Stimulated activated CD8-positive, alpha-beta memory T cell treated with anti-CD3 and anti-CD28 coated beads, Interleukin-7, amount 100 ng/mL, for 24 hours (primary cell): ENCODE measurements around the gene KIF2A.

ENCODE experiments used
- DNase-seq: peaks from one replicate; pipeline ENCODE4 v3.0.0-alpha.2; 2020; ENCODE audit warnings: low read depth

KIF2A gene

DNA sequence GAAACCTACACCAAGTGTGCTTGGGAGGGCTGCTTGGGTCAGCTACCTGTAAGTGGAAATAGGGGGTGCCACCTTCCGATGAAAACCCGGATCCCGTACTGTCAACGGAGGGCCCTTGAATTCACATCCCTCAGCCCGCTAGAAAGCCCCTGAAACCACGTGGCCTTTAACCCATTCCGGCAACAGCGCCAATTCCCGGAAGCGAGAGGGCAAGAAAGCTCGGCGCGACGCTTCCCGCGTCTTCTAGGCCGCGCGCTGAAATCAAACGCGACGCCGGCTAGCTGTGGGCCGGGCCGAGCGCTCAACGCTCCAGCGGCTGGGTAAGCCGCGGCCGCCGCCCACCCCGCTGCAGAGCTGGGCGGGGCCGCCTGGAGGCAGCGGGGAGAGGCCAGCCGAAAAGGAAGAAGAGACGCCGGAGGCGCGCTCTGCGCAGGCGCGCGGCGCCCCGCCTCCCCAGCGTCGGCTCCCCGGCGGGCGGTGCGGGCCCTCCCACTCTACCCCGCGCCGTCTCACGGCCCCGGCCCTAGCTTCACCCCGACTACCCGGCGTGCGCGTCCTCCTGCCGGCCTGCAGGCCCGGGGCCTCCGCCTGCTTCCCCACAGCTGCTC, at the start of gene KIF2A:
Gene KIF2A (plus strand): TSS at position 492 of the 608 bp plus-strand sequence. CDS start 267 bp downstream, outside the sequence.
- DNase-seq: peak; percentile 69

DNA sequence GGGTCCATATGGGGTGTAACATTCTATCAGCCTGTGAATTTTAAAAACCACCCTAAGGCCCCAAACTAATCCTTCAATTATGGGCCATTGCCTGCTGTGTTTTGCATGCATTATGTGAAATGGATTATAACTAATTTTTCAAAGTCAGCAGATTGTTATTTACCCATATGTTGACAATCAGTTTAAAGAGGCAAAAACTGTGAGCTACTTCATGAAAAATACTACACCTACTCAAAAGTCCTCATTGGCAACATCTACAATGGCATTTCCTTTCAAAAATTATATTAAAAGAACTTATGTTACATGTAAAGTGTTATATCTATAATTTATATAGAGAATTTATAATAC, 49.0 kb upstream of the KIF2A start:
- DNase-seq: no peak

DNA sequence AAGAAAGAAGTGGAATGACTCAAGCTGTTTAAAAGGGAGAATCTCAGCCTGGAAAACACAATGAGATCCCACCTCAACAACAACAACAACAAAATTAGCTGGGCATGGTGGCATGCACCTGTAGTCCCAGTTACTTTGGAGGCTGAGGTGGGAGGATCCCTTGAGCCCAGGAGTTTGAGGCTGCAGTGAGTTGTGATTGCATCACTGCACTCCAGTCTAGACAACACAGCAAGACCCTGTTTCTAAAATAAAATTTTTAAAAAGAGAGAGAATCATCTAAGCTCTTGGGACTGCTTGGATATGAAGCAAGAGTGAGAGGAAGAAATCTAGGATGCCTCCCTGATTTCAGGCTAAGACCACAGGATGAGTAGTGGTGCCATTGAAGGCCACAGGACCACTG, 47.4 kb upstream of the KIF2A start:
- no peak for DNase-seq

DNA sequence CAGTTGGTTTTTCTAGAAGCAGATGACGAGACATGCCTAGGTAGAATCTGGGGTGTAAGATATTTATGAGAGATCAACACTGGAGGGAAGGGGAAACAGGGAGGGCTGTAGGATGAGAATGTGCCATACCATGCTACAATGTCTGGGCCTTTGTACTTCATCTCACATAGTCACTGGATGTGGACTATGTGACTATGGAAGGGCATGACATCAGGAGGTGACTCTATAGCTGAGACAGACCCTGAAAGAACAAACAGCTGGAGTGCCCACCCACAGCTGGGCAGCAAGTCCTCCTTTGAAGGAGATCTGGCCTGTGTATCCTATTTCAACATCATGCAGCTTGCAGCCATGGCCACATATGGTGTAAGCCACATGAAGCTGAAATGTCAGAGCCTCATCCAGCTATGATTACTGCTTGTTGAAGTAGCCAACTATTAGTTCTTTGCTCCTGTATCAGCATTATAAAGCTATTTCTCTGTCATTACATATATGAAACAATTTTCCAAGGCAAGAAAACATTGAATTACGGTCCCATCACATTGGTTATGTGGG, 46.2 kb upstream of the KIF2A start:
- DNase-seq: no peak

DNA sequence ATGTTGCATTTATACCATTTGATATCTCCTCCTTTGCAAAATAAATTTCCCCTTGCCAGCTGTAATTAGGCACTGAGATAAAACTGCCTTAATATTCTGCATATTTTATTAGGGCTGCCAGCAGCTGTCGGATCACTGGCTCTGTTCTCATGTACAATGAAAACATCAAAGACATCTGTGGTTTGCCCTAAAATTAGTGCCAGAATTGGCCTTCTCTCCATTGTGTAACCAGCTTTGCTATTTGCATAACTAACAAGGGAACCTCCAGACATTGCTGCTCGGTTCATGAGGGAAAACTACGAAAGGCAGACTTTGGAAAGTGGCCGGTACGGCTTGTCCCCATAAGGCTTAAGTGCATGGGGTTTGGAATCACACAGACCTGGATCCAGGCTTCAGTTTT, 45.5 kb upstream of the KIF2A start:
- DNase-seq: no peak

DNA sequence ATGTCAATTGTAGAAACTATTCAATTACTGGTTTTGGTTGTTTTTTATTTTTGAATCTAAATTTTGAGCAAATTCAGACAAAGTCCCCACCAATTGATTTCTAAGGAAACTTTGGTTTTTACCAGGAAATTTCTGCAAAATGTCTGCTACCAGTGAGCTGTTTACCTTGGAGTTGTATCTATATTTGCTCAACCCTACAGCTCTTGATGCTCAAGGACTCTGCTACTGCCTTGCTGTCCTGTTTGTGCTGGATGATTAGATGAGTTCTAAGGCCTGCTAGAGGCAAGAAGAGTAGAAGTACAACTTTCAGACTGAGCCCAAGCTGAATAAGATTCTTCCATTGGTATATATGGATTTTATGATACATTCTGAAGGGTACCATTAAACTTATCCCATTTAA, 42.6 kb upstream of the KIF2A start:
- DNase-seq: no peak

DNA sequence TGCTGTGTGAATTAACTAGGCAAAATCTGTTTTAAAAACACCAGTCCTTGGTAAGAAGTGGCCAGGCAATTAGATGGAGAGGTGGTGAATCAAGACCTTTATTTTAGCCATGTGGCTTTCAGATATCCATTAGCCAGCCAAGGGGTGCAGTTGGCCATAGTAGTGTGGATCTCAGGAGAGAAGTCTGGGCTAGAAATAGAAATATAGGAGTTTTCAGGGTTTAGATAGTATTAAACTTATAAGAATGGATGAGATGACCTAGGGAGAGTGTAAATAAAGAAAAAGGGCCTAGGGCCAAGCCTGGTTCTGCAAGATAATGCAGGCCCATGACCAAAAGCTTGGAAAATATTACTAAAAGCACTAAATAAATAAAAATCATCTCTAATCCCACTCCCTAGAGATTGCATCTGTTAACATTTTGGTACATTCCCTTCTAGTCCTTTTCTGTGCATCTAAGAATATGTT, 40.3 kb upstream of the KIF2A start:
- DNase-seq: no peak

DNA sequence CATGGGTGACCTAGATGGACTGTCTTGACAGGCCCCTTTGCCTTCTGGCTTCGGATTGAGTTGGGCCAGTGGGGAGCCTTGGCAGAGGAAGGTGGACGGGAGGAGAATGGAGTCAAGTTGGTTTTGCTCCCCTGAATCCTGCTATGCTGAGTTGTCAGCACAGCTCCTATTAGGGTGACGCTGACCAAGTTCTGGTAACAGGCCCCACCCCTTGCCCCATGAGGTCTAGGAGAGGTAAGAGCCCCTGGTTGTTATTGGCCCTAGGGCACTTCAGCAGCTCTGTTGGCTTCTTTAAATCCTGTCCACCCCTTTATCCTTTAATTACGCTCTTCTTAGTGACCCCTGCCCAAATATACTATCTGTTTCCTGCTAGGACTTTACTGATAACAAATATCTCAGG, 39.4 kb upstream of the KIF2A start:
- DNase-seq: no peak

DNA sequence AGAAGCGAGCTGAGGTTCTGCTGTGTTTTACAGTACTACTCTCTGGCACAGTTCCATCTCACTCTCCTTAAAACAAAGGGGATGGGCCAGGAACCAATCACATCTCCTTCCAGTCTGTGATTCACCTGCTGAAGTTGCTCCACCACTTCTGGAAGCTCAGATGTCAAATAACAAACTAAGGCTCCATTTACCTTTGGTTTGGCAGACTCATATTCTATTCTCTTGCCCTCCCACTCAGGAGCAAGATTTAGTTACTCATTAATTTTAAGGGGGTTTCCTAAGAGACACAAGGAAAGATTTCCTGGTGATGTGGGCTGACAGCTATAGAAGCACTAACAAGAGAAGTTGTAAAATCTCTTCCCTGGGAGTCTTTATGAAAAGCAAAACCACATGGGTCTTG, 37.8 kb upstream of the KIF2A start:
- DNase-seq: no peak

DNA sequence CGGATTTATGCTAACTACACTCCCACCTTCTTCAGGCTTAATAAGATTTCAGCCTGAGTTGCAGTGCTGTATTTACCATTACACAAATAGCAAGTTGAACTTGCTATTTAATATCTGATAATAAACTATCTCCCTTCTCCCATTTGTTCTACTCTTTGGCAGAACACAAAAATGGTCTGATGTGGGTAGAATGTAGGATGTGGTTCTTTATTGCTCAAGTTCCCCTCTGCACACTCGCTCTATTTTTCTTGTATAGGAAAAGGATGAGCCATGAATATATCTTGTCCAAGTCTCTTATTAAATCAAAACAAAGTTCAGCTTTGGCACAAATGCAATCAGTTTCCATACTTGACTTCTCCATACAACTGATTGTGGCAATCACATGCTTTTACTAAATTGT, 37.2 kb upstream of the KIF2A start:
- no peak for DNase-seq

DNA sequence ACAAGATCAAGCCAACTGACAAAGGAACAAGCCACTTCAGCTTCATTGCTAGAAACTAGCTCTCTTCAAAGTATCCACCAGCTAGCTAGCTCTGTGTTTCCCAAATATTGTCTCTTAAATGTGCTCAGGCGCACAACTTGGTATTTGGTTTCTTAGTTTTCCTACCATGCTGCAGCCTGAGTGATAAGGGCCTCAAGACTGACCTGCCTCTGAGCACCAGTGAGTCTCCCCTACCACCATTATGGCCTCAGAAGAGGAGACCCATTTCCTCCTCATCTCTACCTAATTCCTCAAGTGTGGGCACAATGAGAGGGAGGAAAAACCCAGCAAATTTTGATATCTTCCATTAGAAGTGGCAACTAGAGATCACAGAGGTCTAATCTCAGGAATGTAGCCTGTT, 34.6 kb upstream of the KIF2A start:
- no peak for DNase-seq

DNA sequence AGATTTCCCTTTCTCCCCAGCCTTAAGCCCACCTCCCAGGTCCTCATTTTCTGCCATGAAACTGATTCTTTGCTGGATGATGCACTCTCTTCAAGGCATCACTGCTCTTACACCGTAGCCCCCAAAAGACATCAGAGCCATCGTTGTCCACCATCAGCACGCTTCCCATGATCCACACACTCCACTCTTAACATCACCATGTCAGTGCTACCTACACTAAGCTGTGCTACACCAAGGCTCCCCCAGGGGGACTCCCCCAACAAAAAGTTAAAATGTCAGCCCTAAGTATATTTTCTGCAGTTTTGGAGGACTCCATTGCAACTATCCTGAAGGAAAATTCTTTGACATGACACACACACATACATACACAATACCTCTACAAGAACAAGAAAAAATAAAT, 34.1 kb upstream of the KIF2A start:
- DNase-seq: no peak

DNA sequence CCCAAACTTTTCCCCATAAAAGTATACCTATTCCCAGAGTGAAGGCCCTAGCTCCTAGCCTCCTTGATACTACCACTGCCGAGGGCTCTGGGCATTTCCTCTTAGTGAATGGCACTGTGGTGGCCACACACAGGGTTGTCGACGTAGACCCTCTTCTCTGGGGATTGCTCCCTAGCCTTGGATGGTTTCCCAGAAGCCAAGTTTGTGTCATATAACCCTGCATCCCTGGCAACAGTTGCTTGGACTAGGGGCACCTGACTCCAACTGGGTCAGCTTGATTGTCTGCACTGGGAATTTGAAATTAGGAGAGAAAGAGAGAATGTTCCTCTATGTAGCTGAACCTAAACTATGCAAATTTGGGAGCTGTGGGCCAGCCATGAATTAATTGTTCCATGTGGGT, 32.3 kb upstream of the KIF2A start:
- DNase-seq: no peak

DNA sequence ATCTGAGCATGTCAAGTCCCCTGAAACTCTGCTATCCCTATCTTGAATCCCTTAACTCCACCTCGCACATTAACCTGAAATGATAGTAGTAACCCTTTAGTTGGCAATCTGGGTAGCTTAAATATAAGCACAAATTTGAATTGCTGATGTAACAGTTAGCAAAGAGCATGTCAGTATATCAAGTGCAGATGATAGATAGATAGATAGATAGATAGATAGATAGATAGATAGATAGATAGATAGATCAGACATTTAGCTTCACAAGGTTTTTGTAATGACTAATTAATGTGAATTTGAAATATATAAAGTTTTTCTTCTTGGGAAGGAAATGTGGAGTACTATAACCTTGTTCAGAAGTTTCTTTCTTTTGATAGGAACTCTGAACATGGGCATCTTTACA, 30.4 kb upstream of the KIF2A start:
- DNase-seq: no peak

DNA sequence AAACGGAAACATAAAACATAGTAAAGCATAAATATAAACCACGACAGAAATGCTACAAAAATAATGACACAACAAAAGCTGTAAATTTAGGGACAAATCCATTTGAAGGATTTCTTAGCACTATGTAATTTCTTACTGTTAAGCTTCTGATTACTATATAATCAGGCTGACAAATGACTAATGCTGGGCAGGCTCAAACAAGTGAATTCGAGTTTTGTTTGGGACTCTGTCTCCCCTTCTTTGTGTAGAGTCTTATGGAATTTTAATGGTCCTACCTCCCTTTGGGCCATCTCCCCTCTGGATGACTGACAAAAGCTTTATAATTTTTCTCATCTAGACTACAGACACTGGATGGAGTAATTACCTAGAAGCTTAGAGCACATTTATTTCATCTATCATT, 24.6 kb upstream of the KIF2A start:
- DNase-seq: no peak

DNA sequence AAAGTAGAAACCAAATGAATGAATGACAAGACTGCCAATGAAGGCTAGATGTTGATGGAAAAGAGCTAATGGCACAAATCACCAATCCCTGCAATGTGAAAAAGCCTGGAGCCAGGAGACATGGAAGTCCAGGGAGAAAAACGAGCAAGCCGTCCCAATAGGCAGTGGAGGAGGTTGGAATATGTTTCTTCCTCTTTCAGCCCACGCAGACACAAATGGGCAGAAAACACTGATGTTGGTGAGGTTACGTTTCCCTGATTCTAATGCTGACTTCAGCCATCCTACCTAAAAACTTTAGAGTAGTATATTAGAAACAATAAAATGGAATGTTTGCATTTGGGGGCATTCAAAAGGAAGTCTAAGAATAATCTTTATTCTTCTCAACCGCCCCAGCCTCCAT, 23.9 kb upstream of the KIF2A start:
- DNase-seq: no peak

DNA sequence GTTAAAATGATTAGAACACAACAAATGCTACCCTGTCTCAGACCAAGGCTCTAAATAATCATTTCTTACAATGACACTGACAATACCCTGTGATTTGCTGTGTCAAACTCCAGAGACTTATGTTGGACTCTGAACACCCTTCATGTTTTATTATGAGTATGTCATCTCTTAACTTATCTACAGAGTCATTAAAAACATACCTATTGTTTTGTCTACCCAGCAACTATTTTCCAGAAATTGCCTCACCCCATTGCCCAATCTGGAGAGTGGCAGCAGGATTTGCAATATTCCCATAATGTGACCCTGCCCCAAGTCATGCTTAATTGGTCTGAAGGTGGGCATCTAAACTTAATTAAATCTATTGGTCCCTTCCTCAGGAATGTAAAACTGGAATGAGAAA, 23.0 kb upstream of the KIF2A start:
- no peak for DNase-seq

DNA sequence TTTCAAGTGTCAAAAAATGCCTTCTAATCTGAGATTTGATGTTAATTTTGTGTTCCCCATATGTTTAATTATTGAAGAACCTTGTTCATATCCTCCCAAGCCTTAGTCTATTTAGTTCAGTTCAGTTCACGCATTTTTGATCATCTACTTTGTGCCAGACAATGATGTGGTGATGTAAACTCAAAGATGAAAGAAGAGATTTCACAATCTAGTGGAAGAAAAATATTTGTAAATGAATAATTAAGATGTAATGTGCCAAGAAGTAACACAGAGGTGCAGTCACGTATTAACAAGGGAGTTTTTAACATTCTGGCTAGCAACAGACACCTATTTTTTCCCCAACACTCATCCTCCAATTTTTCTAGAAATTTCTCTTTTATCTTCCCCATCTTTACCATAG, 22.1 kb upstream of the KIF2A start:
- no peak for DNase-seq

DNA sequence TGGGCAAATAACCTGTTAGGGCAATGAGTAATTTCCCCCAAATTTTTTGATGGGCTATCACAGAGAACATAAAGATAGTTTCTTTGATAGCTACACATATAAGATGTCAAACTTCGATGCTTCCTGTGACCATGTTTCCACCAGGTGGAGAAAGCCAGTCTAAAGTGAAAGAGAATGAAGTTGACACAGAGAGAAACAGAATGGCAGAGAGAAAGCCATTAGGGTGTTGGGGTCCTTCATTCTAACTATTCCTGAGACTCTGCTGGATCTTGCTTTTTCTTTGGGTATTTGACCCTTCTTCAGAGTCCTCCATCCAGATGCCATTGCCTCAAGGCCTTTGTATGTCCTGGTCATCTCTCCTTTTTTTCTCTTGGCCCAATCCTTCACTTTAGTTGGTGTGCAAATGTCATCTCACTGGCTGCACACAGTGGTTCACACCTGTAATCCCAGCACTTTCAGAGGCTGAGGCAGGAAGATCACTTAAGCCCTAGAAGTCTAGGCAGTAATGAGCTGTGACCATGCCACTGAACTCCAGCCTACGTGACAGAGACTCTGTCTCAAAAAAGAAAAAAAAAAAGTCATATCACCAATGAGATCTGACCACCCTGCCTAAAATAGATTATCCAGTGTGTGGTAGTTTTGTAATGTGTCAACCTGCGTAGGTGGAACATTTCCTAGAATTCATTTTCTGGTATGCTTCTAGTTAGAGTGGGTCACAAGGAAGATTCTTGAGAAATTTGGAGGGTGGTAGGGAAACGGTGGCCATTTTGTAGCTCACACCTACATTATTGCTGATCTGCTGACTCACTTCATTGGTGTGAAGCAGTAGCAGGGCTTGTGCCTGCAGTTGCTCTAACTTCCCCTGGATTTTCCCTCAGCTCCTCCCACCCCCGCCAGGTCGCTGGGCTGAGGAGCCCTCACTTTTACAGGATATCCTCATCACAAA, 20.8 kb upstream of the KIF2A start:
- DNase-seq: peak; percentile 46

DNA sequence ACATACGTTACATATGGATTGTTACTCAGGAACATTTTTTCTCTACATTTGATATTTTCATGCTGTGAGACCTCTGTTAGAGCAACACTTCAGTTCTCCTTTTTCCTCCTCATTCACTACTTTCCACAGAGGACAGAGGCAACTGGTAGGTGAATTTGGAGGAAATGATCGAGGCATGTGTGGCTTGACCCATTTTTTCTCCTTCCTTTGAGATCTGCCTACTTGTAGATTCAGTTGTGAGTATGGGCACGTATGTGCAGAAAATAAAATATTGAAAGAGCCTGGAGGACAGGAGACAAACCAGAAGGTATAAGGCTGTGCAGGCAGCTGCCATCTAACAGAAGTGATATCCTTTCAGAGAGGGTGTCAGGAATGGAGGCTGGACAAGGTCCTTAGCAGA, 19.2 kb upstream of the KIF2A start:
- no peak for DNase-seq

DNA sequence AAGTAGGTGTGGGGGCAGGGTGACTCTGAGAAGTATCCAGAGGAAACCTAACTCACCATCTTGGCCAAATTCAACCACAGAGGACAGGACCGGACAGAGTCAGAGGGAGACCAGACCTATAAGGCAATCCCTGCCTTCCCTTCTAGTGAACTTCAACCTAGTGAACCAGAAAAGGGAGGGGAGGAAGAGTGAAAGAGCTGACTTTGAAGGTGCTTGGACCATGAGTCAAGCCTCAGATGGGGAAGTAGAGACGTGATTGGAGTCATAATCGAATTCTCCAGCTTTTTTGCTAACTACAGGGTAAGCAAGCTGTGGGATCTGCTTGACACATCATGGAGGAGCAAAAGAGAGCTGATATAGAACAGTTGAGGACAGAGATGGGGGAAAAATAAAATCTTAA, 18.8 kb upstream of the KIF2A start:
- DNase-seq: no peak

DNA sequence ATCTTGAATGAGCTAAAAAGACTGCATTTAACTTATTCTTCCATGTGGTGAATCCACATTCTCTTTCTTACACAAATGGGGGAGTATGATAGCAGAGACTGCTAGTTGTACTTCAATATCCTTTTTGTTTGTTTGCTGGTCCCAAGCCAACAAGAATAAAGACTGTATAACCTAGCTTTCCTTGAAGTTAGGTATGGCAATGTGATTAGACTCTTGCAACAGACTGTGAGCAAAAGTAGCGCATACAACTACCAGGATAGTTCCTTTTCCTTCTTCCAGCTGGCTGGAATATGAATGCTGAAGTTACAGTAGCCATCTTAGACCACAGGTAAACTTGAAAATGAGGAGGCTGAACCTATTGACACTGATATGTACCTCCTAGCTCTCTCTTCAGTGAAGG, 17.9 kb upstream of the KIF2A start:
- no peak for DNase-seq

DNA sequence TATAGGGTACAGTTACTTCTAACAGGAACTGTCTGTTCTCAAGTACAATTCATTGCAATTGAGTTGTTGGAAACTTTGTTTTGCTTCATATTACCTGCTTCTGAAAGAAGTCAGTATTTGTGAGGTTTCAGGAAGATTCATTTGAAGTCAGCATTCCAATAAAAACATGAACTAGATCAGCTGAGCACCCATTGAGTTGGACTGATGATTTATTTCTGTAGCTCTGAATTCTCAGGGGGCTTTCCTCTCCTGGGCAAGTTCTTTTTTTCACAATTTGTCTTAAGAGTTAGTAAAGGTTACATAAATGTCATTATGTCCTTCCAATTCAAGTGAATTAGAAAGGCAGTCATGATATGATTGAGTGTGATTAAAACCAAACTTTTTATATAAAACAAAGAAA, 16.2 kb upstream of the KIF2A start:
- DNase-seq: no peak
